GM04504 (cell line): ENCODE data around the gene SNPH.
"Not testable (repeated sequence)": the region's sequence is repeated elsewhere in the genome, so short reads cannot be mapped to it uniquely, and the experiment has no call there.

Experiments used
- DNase-seq: peaks from one replicate; pipeline ENCODE4 v3.0.0-alpha.2; 2012; ENCODE audit warnings: low read depth

Gene SNPH

GRCh38 chr20:1341561-1342265 lies 75.6 kb downstream of the SNPH start:
- DNase-seq, result peak; percentile 40

- not testable (repeated sequence) for DNase-seq
Observed at GRCh38 chr20:1343446-1344124, 77.5 kb downstream of the SNPH start.

- no peak for DNase-seq
Observed at GRCh38 chr20:1345030-1345755, 79.1 kb downstream of the SNPH start.

- no peak for DNase-seq
Observed at GRCh38 chr20:1345756-1346093, 79.6 kb downstream of the SNPH start.

- DNase-seq, result no peak
Observed at GRCh38 chr20:1346315-1346969, 80.3 kb downstream of the SNPH start.

- no peak for DNase-seq
Observed at GRCh38 chr20:1353956-1354355, 87.9 kb downstream of the SNPH start.

GRCh38 chr20:1357921-1358671 lies 92.0 kb downstream of the SNPH start:
- DNase-seq, result no peak
